Measurements from ENCODE around the gene KLHL6.

- TF ChIP-seq, protein P1, sequence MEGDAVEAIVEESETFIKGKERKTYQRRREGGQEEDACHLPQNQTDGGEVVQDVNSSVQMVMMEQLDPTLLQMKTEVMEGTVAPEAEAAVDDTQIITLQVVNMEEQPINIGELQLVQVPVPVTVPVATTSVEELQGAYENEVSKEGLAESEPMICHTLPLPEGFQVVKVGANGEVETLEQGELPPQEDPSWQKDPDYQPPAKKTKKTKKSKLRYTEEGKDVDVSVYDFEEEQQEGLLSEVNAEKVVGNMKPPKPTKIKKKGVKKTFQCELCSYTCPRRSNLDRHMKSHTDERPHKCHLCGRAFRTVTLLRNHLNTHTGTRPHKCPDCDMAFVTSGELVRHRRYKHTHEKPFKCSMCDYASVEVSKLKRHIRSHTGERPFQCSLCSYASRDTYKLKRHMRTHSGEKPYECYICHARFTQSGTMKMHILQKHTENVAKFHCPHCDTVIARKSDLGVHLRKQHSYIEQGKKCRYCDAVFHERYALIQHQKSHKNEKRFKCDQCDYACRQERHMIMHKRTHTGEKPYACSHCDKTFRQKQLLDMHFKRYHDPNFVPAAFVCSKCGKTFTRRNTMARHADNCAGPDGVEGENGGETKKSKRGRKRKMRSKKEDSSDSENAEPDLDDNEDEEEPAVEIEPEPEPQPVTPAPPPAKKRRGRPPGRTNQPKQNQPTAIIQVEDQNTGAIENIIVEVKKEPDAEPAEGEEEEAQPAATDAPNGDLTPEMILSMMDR (IDR thresholded peaks at IDR 0.05; ENCODE audit: low read length), result peak; percentile 76
- TF ChIP-seq EZH2phosphoT487 (IDR thresholded peaks at IDR 0.05; ENCODE audit: low read length), result no peak
- TF ChIP-seq EZH2 (optimal IDR thresholded peaks at IDR 0.05; ENCODE audit: low read depth, low read length), result no peak
Observed at GRCh38 chr3:183515968-183516851, 39.3 kb downstream of the KLHL6 start.
